ENCODE data around the gene MRPL23. TPM values are rescaled to one million over a fixed set of nuclear protein-coding genes. Genes with fewer than 3 reads are reported as not detected.
A peak's percentile ranks its signal among the peaks of the same experiment; 100 is the strongest.

Gene MRPL23
- total RNA-seq, 1 donor from 2014 or later, result 117 TPM

GRCh38 chr11:1949922-1950321 lies 2.8 kb downstream of the MRPL23 start:
- Histone ChIP-seq H3K9me3 (no peaks in the 10 kb centered on the region), H3K27ac (no peak overlapping the region), H3K4me1 (no peaks in the 10 kb centered on the region), H3K4me3 (no peak overlapping the region), H3K27me3 (no peaks in the 10 kb centered on the region), H3K36me3 (no peaks in the 10 kb centered on the region)
- no peak for TF ChIP-seq CTCF (IDR thresholded peaks at IDR 0.05)
- no peak for DNase-seq (ENCODE audit: low spot score in 2 of 2)
- intact Hi-C loops (cut with DNase I), result loop anchor here (10.0 kb wide), 1 partner anchor 55 kb away; the partner anchor contains the start of gene PRR33

DNA sequence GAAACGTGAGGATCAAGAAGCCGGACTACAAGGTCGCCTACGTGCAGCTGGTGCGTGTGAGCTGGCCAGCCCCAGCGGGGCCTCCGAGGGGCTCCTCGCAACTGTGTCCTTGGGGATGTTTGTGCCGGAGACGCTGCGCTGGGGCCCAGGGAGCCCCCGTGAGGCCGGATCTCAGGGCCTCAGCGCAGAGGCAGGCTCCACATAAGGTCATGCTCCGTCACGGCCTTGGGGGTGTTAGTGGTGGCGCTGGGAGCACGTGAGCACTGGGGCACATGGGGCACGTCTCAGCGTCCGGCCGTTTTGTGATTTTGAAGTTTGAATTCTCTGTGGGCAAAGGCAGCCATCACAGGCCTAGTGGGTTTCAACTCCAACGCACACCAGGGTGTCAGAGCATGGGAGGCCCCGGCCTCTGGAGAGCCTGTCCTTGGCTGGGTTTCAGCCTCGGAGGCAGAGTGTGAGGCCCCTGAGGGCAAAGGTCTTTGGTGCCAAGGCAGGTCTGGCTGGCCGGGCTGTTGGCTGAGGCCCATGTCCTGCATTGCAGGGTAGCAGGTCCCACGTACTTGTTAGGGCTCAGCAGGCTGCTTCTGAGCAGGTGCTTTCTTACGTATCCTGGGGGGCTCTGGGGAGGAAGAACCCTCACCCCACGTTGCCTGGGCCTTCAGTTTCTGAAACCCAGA lies 5.8 kb downstream of the MRPL23 start:
- Histone ChIP-seq H3K4me1 (no peaks in the 10 kb centered on the region), H3K4me3 (no peak overlapping the region), H3K27ac (no peak overlapping the region), H3K27me3 (no peaks in the 10 kb centered on the region), H3K36me3 (no peaks in the 10 kb centered on the region), H3K9me3 (no peaks in the 10 kb centered on the region)
- DNase-seq (ENCODE audit: low spot score in 2 of 2), result no peak
- no peak for TF ChIP-seq CTCF (IDR thresholded peaks at IDR 0.05)
- intact Hi-C loops (cut with DNase I), result no loop called here

GRCh38 chr11:1953489-1954266 lies 6.5 kb downstream of the MRPL23 start:
- TF ChIP-seq CTCF (IDR thresholded peaks at IDR 0.05), result peak in 1 of 3 experiments; percentile 25
- Histone ChIP-seq H3K27ac (no peak overlapping the region), H3K9me3 (no peaks in the 10 kb centered on the region), H3K36me3 (no peaks in the 10 kb centered on the region), H3K4me1 (no peaks in the 10 kb centered on the region), H3K27me3 (no peaks in the 10 kb centered on the region), H3K4me3 (no peak overlapping the region)
- no peak for DNase-seq (ENCODE audit: low spot score in 2 of 2)
- intact Hi-C loops (cut with DNase I), result no loop called here

DNA sequence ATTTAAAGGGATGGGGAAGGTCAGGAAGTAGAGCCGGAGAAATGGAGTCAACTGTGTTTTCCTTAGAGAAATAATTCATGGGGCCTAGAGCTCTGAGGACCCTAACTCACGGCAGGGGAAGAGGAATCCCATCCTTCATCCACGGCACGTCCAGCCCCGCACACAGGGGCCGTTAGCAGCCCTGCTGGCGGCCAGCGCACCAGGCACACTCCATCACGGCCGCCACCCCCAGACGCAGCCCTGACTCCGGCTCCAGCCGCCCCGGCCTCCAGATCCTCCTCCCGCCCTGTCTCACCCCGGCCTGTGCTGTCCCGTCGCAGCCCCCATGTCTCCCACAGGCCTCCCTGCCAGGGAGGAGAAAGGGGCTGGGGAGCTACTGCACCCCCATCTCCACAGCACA lies 11.2 kb downstream of the MRPL23 start:
- no peak for TF ChIP-seq CTCF (IDR thresholded peaks at IDR 0.05)
- Histone ChIP-seq H3K4me1 (no peaks in the 10 kb centered on the region), H3K9me3 (no peaks in the 10 kb centered on the region), H3K27me3 (no peaks in the 10 kb centered on the region), H3K4me3 (no peak overlapping the region), H3K27ac (no peak overlapping the region), H3K36me3 (no peaks in the 10 kb centered on the region)
- no peak for DNase-seq (ENCODE audit: low spot score in 2 of 2)
- intact Hi-C loops (cut with DNase I), result no loop called here

DNA sequence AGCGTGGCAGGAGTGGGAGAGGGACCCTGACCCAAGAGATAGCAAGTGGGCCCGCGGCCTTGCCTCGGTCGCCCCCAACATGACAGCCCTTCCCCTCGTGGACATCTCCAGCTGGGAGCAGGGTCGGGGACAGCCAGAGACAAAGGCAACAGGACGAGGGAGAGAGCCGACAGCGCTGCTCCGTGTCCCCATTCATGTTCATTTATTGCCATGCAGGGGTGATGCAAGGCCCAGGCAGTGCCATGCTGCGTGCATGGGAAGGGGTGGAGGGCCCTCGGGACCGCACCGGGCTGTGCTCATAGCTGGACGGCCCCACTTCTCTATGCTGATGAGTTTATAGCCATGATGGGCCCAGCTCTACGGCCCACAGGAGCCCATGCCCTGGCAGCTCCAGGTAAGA lies 12.7 kb downstream of the MRPL23 start:
- no peak for TF ChIP-seq CTCF (IDR thresholded peaks at IDR 0.05)
- no peak overlapping the region for H3K4me3 ChIP-seq
- no peak overlapping the region for H3K27ac ChIP-seq
- H3K9me3 ChIP-seq, result no peaks in the 10 kb centered on the region
- intact Hi-C loops (cut with DNase I), result no loop called here
- H3K36me3 ChIP-seq, result no peaks in the 10 kb centered on the region
- no peak for DNase-seq (ENCODE audit: low spot score in 2 of 2)
- H3K4me1 ChIP-seq, result no peaks in the 10 kb centered on the region
- no peaks in the 10 kb centered on the region for H3K27me3 ChIP-seq

Data from ascending aorta (tissue), 2 donors.